GM12891 (cell line): ENCODE measurements around the gene PPP1R15B.

Experiments
- PAX5 ChIP-seq: IDR thresholded peaks from 2 replicates; pipeline ENCODE4 v1.6.1; 2011; ENCODE audit warnings: low read length, moderate library complexity, mild to moderate bottlenecking; ENCODE audit not compliant: insufficient read depth, severe bottlenecking
- POLR2A ChIP-seq: IDR thresholded peaks from 2 replicates; pipeline ENCODE4 v1.6.1; 2011; ENCODE audit warnings: low read depth, low read length, control low read depth
- POLR2AphosphoS5 ChIP-seq: IDR thresholded peaks from 2 replicates; pipeline ENCODE4 v1.6.1; 2011; ENCODE audit warnings: low read depth, low read length, control low read depth
- POU2F2 ChIP-seq: IDR thresholded peaks from 2 replicates; pipeline ENCODE4 v1.6.1; 2011; ENCODE audit warnings: low read depth, mild to moderate bottlenecking, control low read depth, low read length, moderate library complexity
- TAF1 ChIP-seq: IDR thresholded peaks from 2 replicates; pipeline ENCODE4 v1.6.1; 2011; ENCODE audit warnings: low read depth, low read length, control low read depth

GRCh38 chr1:204424621-204425020 is 13.0 kb upstream of the PPP1R15B start:
- TF ChIP-seq POLR2AphosphoS5 (no peak), POLR2A (no peak), PAX5 (no peak), TAF1 (no peak), POU2F2 (no peak)
